ENCODE data around the gene CTNNA2. TPM values are rescaled to one million over a fixed set of nuclear protein-coding genes. Genes with fewer than 3 reads are reported as not detected.
"Not testable (repeated sequence)": the region's sequence is repeated elsewhere in the genome, so short reads cannot be mapped to it uniquely, and the experiment has no call there.

The CTNNA2 gene
- total RNA-seq, 1 donor from 2014 or later = 0.13 TPM

- intact Hi-C loops (cut with DNase I); DNase-seq (ENCODE audit: low spot score): not testable (repeated sequence)
These were observed 585.7 kb downstream of the CTNNA2 start for GRCh38 chr2:80098503-80098902.

DNA sequence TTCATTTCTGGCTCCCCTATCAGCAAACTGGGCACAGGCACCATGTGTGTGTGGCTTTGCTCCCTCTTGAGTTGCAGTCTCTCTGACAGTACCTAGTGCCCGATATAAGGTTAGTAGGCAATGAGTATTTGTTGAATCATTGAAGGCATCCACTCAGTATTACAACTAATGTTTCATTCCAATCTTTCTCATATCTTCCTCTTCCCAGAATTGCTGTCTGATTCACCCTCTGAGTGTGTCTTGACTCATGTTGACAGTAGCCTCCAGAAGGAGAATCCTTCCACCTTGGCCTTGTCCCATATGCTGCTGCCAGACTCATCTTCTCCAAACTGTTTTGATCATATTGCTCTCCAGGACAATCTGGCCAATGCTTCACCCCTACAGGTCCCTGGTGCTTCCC is 589.2 kb downstream of the CTNNA2 start:
- DNase-seq (ENCODE audit: low spot score) = no peak
- intact Hi-C loops (cut with DNase I) = no loop called here

DNA sequence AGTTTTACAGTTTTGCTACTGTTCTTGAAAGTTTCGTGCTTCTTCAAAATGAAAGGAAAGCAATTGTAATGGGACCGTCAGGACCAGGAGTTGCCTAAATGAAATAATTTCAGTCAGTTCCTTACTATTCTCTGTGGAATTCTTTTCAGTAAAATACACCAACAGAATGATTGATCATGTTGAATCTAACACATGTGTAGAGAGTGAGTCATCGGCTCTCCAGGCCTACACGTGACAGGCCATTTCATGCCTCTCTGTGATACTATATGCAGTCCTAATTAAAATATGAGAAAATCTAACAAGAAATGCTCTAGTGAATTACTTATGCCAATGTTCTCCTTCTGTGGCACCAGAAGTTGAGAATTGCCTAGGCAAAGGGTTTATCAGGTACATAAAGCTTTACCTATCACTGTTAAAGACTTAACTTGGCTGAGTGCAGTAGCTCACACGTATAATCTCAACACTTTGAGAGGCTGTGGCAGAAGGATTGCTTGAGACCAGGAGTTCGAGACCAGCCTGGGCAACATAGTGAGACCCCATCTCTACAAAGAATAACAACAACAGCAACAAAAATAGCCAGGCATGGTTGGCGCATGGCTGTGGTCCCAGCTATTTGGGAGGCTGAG is 592.3 kb downstream of the CTNNA2 start:
- no peak for DNase-seq (ENCODE audit: low spot score)
- intact Hi-C loops (cut with DNase I) = no loop called here

DNA sequence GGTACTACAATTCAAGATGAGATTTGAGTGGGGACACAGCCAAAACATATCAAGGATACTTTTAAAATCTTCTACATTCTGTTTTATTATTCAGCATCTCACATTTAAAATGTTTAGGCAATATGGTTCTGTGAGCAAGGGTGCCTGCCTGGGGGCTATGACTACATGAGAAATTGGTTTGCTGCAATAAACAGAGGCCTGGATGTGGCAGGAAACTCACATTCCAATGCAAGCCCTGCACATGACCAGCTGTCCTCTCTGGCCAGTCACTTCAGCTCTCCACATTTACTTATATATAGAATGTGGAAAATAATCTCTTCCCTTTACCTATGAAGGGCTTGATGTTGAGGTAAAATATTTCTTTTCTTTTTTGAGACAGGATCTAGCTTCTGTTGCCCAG is 598.3 kb downstream of the CTNNA2 start:
- intact Hi-C loops (cut with DNase I) = no loop called here
- DNase-seq (ENCODE audit: low spot score) = no peak

DNA sequence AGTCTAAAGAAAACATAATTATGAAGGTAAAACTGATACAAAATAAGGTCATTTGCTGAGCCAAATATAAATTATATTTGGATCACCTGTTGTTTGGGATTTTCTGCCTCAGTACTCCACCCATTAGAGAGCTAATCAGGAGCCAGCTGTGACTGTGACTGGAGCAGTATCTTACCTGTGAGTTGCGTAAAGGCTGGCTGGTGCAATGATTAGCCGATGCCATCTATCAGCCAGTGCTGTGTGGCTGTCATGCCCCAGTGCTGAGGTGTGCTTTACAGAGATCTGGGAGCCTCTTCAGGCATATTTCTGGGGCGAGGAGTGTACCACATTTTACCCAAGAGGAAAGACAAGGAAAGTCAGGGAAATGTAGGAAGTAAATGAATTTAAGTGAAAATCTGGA is 599.9 kb downstream of the CTNNA2 start:
- no peak for DNase-seq (ENCODE audit: low spot score)
- intact Hi-C loops (cut with DNase I) = no loop called here

DNA sequence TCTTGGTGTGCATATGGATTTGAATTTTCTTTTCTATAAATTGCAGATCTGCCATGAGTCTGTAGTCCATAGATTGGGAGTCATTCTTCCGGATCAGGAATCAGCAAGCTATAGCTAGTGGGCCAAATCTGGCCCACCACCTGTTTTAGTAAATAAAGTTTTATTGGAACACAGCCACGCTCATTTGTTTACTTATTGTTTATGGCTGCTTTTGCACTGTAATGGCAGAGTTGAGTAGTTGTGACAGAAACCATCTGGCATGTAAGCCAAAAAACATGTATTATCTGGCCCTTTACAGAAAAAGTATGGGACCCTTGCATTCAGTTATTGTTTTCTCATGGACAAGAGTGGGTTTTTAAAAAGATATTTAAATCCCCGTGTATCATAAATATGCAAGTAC is 600.5 kb downstream of the CTNNA2 start:
- intact Hi-C loops (cut with DNase I) = no loop called here
- DNase-seq (ENCODE audit: low spot score) = no peak

- intact Hi-C loops (cut with DNase I) = no loop called here
These were observed 602.0 kb downstream of the CTNNA2 start for GRCh38 chr2:80114812-80115211.

DNA sequence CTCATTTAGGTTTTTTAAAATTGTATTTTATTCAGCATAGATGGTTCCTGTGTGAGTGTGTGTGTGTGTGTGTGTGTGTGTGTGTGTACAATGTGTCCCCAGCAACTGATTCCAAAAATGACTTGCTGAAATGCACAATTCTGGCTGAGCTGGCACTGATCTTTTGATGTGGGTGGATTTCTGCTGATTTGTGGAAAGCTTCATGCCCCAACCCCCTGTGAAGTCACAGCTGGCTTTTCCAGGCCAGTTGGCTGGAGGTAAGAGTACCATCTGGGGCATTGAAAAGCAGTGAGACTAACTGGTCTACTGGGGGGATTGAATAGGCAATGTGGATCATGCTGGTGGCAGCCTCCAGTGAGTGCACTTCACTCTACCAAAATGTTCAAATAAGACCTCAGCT is 604.5 kb downstream of the CTNNA2 start:
- intact Hi-C loops (cut with DNase I) = no loop called here
- no peak for DNase-seq (ENCODE audit: low spot score)

More at GRCh38 chr2:80114812-80115211, 602.0 kb downstream of the CTNNA2 start:
- DNase-seq (ENCODE audit: low spot score) = no peak

- no peak for DNase-seq (ENCODE audit: low spot score)
- intact Hi-C loops (cut with DNase I) = no loop called here
These were observed 608.0 kb downstream of the CTNNA2 start for GRCh38 chr2:80120866-80121265.

GRCh38 chr2:80122675-80123074 is 609.8 kb downstream of the CTNNA2 start:
- intact Hi-C loops (cut with DNase I) = no loop called here
- no peak for DNase-seq (ENCODE audit: low spot score)

GRCh38 chr2:80126596-80127189 is 613.8 kb downstream of the CTNNA2 start:
- DNase-seq (ENCODE audit: low spot score) = no peak
- intact Hi-C loops (cut with DNase I) = no loop called here

GRCh38 chr2:80128080-80128479 is 615.2 kb downstream of the CTNNA2 start:
- intact Hi-C loops (cut with DNase I) = no loop called here
- no peak for DNase-seq (ENCODE audit: low spot score)

DNA sequence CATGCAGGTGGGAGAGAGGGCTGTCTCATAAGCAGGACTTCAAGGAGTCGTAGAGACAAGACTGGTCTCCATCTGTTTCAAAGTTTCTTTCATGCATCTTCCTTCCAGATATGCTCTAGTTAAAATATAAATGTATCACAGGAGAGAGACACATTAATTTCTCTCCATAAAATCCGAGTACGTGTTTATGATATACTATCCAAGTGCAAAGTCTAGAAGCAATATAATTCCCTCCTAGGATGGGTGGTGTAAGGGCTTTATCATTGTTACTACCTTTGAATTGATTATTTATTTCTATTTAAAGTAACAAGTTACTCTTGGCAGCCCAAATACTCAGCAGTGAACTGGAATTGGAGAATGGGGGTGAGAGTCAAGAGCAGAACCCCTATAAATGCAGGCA is 619.4 kb downstream of the CTNNA2 start:
- DNase-seq (ENCODE audit: low spot score) = no peak
- intact Hi-C loops (cut with DNase I) = no loop called here

DNA sequence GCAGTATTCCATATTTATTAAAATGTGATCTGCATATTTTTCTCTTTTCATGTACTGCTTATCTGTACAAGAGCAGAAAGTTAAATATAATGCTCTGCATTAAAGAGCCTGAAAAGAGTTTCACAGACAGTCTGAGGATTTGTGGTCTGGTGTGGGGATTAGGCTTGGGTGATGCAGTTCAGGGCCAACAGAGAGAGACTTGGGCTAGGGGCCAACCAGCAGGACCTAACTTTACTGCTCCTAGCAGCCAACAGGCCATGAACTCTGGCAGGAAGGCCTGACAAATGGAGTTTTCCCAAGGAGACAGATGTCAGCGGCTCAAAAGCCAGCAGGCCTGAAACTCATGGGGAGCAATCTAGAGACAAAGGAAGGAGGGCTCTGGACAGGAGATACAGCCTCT is 622.1 kb downstream of the CTNNA2 start:
- intact Hi-C loops (cut with DNase I) = no loop called here
- no peak for DNase-seq (ENCODE audit: low spot score)

GRCh38 chr2:80136338-80136737 is 623.5 kb downstream of the CTNNA2 start:
- intact Hi-C loops (cut with DNase I) = no loop called here
- no peak for DNase-seq (ENCODE audit: low spot score)

DNA sequence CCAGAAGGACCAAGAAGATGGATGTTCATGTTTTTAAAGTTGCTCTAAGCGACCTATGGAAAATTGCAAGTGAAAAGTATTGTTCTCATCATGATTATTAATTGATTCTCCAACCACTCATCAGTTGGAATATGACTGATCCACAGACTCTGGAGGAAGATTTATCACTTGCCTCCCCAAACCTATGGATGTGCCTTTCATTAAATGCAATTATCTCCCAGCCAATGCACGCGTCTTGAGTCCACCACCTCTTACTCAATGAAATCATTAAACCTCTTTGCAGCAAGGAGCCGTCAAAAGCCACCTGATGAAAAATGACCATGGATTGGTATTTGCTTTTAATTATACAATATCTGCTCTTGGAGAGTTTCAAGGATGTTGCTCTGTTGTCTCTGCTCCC is 626.1 kb downstream of the CTNNA2 start:
- no peak for DNase-seq (ENCODE audit: low spot score)
- intact Hi-C loops (cut with DNase I) = no loop called here

DNA sequence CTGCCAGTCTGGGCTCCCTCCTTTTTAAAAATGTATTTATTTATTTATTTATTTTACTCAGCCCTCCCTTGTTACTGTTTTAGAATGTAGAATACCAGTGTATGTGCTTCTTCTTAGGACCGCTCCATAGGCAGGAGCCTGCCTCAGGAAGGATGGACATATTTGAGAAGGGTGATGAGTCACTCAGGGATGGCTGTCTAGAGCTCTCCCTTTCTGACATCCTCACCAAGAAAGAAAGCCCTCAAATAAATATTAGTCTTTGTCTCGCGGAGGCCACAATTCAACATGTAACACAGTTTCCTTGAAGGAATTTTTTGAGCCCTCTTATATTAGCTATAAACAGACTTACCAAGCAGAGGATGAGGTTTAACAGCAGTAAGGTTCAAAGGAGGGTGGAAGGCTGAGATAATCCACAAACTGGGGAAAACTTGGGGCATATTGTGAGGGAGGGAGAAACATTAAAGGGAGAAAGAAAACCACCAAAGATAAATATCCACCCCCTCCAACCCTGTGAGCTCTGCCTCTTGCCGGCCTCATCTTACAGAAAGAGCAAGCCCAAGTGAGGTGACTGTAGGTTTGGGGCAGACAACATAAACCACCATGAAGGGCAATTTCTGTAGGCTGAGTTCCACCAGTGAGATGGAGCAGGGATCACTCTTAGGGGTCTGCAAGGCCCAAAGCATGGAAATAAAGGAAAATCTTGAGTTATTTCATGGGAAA is 628.3 kb downstream of the CTNNA2 start:
- intact Hi-C loops (cut with DNase I) = no loop called here
- no peak for DNase-seq (ENCODE audit: low spot score)

GRCh38 chr2:80145499-80145898 is 632.6 kb downstream of the CTNNA2 start:
- DNase-seq (ENCODE audit: low spot score) = no peak

DNA sequence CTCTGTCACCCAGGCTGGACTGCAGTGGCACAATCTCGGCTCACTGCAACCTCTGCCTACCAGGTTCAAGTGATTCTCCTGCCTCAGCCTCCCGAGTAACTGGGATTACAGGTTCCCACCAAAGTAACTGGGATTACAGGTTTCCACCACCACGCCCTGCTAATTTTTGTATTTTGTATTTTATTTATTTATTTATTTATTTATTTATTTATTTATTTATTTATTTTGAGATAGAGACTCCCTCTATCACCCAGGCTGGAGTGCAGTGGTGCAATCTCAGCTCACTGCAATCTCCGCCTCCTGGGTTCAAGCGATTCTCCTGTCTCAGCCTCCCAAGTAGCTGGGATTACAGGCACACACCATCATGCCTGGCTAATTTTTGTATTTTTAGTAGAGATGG is 633.9 kb downstream of the CTNNA2 start:
- intact Hi-C loops (cut with DNase I); DNase-seq (ENCODE audit: low spot score): not testable (repeated sequence)

More at GRCh38 chr2:80145499-80145898, 632.6 kb downstream of the CTNNA2 start:
- intact Hi-C loops (cut with DNase I) = no loop called here

- intact Hi-C loops (cut with DNase I) = no loop called here
These were observed 634.8 kb downstream of the CTNNA2 start for GRCh38 chr2:80147690-80148089.

DNA sequence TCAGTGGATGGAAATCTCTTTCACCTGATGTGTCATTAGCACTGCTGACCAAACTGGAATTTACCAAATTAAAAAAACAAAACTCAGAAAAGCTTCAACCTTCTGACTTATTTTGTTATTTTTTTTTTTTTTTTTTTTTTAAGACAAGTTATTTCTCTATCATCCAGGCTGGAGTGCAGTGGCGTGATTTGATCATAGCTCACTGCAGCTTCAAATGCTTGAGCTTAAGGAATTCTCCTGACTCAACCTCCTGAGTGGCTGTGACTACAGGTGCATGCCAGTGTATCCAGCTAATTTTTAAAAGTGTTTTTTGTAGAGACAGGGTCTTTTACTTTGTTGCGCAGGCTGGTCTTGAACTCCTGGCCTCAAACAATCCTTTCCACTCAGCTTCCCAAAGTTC is 636.1 kb downstream of the CTNNA2 start:
- DNase-seq (ENCODE audit: low spot score) = no peak
- intact Hi-C loops (cut with DNase I) = no loop called here

More at GRCh38 chr2:80147690-80148089, 634.8 kb downstream of the CTNNA2 start:
- no peak for DNase-seq (ENCODE audit: low spot score)
